CD4-positive, alpha-beta T cell treated with Interleukin-6 for 4 hours (primary cell): ENCODE results near the gene KRT37.
"Not testable (repeated sequence)": the region's sequence is repeated elsewhere in the genome, so short reads cannot be mapped to it uniquely, and the experiment has no call there.

Experiments
- DNase-seq: peaks from one replicate; pipeline ENCODE4 v3.0.0-alpha.2; 2020; ENCODE audit warnings: mixed read lengths

KRT37 gene

DNA sequence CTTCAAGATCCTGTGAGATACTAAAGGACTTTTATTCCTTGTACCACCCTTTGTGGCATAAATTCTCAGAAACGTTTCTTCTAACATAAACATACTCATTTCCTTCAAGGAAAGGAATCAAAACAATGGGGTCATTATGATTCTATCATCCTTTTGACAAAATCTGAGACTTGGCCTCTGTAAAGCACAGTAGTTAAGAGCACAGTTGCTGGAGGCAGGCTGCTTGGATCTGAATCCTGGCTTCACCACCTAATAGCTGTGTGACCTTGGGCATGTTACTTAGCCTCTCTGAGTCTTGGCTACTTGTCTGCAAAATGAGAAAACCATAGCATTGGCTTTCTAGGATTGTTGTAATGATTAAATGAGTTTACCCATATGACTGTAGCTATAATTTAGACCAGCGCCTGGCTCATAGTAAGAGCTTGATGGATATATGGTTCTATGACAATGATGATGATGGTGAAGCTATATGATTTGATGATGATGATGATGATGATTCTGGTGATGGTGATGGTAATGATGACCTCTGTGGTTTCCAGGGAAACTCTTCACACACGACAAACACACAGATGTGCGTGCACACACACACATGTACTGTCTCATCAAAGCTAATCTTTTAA, 20.9 kb downstream of the KRT37 start:
- DNase-seq, result no peak

DNA sequence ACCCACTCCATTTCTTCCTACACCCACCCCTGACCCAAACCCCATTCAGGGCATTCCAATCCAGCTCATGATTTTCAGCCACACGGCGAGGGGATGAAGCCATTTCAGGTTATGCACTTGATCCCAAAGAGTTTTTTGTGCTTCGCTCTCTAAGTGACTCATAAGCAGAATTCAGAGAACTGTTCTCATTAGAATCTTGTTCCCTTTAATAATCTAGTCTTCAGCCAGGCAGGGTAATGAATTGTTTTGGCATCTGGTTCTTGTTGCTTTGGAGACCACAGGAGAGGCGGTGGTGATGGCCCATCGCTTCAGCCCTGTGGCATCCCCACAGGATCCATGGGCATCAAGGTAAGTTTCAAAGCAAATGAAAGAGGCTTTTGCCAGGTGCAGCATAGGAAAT, 22.2 kb downstream of the KRT37 start:
- no peak for DNase-seq

DNA sequence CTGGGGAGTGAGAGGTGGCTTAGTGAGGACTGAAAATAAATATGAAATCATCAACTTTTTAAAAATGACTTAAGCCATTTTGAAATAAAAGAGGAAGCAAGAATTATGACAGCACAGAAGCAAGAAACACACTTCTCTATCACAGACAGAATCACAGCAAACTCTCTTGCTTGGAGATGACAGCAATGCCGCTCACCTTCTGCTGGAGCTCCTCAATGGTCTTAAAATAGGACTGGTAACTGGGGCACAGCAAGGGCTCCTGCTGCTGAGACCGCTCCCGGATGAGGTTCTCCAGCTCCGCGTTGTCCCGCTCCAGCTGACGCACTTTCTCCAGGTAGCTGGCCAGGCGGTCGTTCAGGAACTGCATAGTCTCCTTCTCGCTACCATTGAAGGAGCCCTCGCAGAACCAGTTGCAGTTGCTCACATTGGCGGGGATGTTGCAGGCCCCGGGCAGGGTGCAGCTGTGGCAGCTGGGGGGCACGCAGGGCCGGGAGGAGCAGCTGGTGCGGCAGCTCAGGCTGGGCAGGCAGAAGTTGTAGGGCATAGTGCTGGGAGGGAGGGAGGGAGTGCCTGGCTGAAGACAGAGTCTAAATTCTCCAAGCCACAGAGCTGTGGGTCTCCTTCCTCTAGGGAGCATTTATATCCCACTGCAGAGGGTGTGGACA, 27.3 kb downstream of the KRT37 start, which contains the start of gene KRT31:
KRT31 (minus strand) TSS at position 613 of the 665 bp plus-strand sequence; CDS start at position 544, 69 bp downstream.
- DNase-seq, result no peak

DNA sequence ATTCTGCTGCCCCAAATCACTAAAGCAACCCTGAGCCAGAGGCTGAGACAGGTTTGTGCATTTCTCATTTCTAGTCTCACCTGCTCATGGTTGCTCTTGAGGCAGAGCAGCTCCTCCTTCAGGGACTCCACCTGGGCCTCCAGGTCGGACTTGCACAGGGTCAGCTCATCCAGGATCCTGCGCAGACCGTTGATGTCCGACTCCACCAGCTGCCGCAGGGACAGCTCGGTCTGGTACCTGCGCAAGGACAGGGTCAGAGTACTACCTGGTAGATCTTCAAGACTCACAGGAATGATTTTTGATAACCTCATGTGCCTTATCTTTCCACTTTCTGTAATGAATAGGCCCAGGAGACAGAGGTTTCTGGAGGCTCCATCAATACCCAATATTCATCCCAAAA, 28.0 kb downstream of the KRT37 start:
- no peak for DNase-seq

DNA sequence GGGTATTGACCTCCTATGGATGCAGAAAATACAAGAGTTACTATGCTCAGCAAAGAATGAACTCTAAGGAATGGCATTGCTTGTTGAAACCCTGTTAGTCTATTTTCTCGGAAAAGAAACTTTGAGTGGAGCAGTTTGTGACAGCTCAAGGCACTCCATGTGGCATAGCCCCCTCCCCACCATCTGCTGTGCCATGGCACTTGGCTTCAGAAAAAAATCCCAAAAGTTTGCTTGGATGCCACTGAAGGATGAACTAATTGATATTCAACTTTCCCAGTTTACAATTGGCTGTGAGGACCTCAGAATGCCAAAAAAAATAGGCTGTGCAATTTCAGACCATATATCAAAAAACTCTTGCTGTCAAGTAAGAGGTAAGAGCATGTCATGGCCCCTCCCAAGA, 28.8 kb downstream of the KRT37 start:
- no peak for DNase-seq

- not testable (repeated sequence) for DNase-seq
These were observed 29.3 kb downstream of the KRT37 start for GRCh38 chr17:41395044-41395443.

GRCh38 chr17:41394254-41394996, 30.0 kb downstream of the KRT37 start:
- DNase-seq, result no peak

- no peak for DNase-seq
These were observed 30.6 kb downstream of the KRT37 start for GRCh38 chr17:41393826-41394225.

DNA sequence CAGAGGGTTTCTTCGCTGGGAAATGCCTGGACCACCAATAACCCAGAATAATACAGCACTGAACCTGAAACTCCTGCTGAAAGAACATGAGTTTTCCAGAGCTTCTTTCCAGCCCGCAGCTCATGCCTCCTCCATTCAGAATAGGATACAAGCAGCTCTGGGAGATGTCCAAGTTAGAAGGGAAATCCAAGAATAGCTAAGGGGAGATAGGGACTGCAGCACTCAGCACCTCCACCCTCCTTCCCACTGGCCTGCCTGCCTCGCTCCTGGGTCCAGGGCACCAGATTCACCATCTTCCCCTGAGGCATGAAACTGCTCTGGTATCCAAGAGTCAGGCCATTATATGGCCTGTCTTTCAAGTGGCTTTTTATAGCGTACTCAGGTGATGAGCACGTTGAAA, 31.1 kb downstream of the KRT37 start:
- DNase-seq, result no peak

- no peak for DNase-seq
These were observed 32.1 kb downstream of the KRT37 start for GRCh38 chr17:41392278-41392677.

DNA sequence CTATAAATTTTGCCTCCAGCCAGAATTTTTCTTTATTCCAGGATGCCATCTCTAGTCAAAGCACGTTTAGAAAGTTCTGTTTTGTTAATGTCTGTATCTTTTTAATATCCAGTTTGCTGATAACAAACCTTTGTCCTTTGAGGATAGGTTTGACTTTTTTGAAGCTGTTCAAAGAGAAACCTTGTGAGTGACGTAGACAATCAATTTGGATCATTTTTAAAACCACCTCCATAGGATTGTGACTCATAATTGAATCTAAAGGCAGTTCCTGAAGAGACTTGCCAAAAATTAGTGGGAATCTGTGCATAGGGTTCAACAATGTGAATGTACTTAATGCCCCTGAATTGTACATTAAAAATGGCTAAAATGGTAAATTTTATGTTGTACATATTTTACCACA, 32.9 kb downstream of the KRT37 start:
- DNase-seq, result no peak

DNA sequence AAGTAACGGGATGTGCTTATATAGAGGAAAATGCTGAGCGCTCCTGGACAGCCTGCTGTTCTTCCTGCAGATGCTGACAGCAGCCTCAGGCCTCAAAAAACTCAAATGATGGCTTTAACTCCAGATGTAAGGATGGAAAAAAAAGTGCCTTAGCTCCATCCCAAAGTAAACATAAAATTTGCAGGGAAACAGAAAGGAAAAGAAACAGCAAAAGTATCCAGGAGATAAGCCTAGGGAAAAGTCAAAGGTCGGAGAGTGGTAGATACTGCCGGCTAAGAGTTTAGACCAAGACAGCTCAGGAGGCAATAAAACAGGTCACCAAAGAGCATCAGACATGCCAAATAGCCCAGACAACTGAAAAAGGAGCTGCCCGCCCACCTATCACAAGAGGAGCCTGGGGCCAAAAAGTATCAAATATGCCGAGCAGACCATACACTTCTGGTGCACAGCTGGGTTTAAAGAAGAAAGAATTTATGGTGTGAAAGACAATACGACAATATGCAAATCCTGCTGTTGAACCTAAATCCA, 33.9 kb downstream of the KRT37 start:
- DNase-seq, result no peak

DNA sequence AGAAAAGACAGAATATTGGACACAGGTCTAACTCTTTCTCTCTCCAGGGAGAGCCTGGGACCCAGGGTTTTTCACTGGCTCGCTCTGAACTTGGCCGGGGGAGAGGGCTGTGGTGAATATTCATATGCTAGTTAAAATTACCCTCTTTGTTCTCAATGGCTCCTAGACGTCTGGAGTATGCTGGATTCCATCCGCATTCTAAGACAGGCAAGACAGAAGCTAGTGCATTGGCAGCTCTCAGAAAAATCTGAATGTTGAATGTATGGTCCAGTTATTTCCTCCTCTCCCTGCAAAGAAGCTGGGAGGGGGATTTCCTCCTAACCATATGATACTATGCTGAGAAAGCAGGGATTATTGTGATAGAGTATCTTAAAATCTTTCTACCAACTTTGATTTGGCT, 36.7 kb downstream of the KRT37 start:
- DNase-seq, result no peak

DNA sequence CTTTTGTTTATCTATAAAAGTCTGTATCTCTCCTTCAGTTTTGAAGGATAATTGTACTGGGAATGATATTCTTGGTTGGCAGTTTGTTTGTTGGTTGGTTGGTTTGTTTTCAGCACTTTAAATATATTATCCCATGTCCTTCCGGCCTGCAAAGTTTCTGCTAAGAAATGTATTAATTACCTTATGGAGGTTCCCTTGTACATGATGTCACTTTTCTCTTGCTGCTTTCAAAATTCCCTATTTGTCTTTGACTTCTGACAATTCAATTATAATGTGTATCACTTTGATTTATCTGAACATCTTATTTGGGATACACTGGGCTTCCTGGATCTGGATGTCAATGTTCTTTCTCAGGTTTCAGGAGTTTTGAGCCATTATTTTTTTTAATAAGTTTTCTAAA, 38.2 kb downstream of the KRT37 start:
- DNase-seq, result no peak

GRCh38 chr17:41383690-41384089, 40.7 kb downstream of the KRT37 start:
- no peak for DNase-seq

GRCh38 chr17:41382394-41382793, 42.0 kb downstream of the KRT37 start:
- DNase-seq, result no peak

GRCh38 chr17:41381943-41382342, 42.4 kb downstream of the KRT37 start, which contains the start of gene KRT34:
KRT34 (minus strand) TSS chr17:41382306; CDS start chr17:41382246, 60 bp downstream.
- not testable (repeated sequence) for DNase-seq

DNA sequence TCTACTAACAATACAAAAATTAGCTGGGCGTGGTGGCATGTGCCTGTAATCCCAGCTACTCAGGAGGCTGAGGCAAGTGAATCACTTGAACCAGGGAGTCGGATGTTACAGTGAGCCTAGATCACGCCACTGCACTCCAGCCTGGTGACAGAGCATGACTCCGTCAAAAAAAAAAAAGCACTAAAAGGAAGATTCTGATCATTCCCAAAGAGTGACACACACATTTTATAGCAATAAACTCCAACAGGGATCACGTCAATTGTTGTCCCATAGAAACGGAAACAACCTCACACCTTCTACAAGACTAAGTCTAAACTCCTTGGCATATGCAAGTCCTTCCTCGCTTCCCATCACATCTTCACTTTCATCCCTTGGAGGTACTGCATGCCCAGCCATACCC, 44.3 kb downstream of the KRT37 start:
- not testable (repeated sequence) for DNase-seq

DNA sequence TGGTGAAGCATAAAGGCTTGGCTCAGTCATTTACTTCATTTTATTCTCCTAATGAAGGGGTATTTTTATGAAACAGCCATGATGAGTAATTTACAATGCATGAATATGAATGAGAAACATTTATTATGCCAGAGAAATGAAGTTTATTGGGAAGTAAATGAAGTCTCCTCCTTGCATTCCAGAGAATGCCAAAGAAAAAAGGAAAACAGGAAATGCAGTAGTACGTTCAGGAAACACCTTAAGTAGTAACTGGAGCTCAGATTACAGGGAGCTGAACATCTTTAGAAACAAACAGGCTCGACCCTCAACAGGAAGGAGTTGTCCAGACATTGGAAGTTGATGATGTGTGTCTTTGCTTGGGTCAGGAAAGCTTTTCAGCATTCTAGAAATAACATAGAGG, 46.8 kb downstream of the KRT37 start:
- no peak for DNase-seq
